Measurements from ENCODE around the gene LONRF2.

LONRF2 gene

DNA sequence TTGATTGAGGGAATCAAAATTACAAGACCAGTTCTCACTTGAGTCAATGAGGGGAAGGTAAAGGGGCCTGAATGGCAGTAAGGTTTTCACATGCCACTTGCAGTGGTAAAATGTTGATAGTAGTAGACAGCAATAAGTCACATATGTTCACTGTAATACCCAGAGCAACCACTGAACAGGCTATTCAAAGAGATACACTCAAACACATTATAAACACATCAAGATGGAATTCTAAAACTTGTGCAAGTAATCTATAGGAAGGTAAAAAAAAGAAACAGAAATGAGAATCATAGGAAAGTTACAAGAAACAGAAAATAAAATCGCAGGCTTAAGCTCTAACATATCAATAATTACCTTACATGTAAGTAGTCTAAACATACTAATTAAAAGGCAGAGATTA lies 93.3 kb downstream of the LONRF2 start:
- Histone ChIP-seq H3K27me3 (ENCODE audit: control insufficient read depth in 5 of 5, insufficient read depth in 4 of 5, low read length in 5 of 5) (no peaks in the 10 kb centered on the region), H3K4me1 (ENCODE audit: control insufficient read depth in 5 of 5, insufficient read depth in 5 of 5, low read length in 5 of 5) (no peaks in the 10 kb centered on the region), H3K4me3 (ENCODE audit: low read depth in 1 of 5, low read length in 5 of 5) (no peak overlapping the region), H3K9me3 (ENCODE audit: control insufficient read depth in 5 of 5, low read length in 5 of 5) (no peaks in the 10 kb centered on the region), H3K27ac (ENCODE audit: low read depth, low read length) (no peak overlapping the region), H3K36me3 (ENCODE audit: control insufficient read depth in 5 of 5, insufficient read depth in 5 of 5, low read length in 5 of 5) (no peaks in the 10 kb centered on the region), H3K9ac (ENCODE audit: low read length in 5 of 5) (no peak overlapping the region)

GRCh38 chr2:100228415-100228814 lies 93.9 kb downstream of the LONRF2 start:
- Histone ChIP-seq H3K27me3 (ENCODE audit: control insufficient read depth in 5 of 5, insufficient read depth in 4 of 5, low read length in 5 of 5) (no peaks in the 10 kb centered on the region), H3K9ac (ENCODE audit: low read length in 5 of 5) (no peak overlapping the region), H3K4me3 (ENCODE audit: low read depth in 1 of 5, low read length in 5 of 5) (no peak overlapping the region), H3K4me1 (ENCODE audit: control insufficient read depth in 5 of 5, insufficient read depth in 5 of 5, low read length in 5 of 5) (no peaks in the 10 kb centered on the region), H3K9me3 (ENCODE audit: control insufficient read depth in 5 of 5, low read length in 5 of 5) (no peaks in the 10 kb centered on the region), H3K36me3 (ENCODE audit: control insufficient read depth in 5 of 5, insufficient read depth in 5 of 5, low read length in 5 of 5) (no peaks in the 10 kb centered on the region), H3K27ac (ENCODE audit: low read depth, low read length) (no peak overlapping the region)

DNA sequence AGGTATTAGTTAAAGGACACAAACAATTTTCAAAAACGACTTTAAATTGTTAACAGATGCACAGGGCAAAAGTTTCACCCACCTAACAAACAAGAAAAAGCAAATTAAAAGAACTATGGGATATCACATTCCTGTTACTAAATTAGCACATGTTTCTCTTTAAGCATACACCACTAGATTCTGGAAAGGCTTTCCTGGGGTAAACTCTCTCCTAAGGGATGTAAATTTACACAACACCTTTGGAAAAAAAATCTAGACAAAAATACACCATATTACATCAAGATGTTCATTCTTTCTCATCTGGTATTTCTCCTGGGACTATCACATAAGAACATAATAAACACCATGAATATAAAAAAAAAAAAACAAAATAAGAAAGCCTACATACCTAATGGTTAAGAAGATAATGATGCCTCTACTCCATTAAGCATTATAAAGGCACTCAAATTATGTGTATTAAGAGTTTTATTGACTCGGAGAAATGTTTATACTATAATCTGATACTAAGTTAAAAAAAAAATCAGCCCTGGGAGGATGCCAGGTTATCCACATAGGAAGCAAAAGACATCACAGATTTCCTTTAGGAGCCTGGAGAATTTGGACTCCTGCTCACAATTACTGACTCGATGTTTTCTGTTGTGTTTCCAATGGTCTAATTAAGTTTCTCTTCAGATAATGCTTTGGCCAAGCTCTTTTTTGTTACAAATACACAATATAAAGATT lies 97.2 kb downstream of the LONRF2 start:
- H3K4me1 ChIP-seq (ENCODE audit: control insufficient read depth in 5 of 5, insufficient read depth in 5 of 5, low read length in 5 of 5) = no peaks in the 10 kb centered on the region
- H3K4me3 ChIP-seq (ENCODE audit: low read depth in 1 of 5, low read length in 5 of 5) = no peak overlapping the region
- no peaks in the 10 kb centered on the region for H3K9me3 ChIP-seq (ENCODE audit: control insufficient read depth in 5 of 5, low read length in 5 of 5)
- no peaks in the 10 kb centered on the region for H3K27me3 ChIP-seq (ENCODE audit: control insufficient read depth in 5 of 5, insufficient read depth in 4 of 5, low read length in 5 of 5)
- no peak overlapping the region for H3K9ac ChIP-seq (ENCODE audit: low read length in 5 of 5)
- H3K36me3 ChIP-seq (ENCODE audit: control insufficient read depth in 5 of 5, insufficient read depth in 5 of 5, low read length in 5 of 5) = no peaks in the 10 kb centered on the region
- no peak overlapping the region for H3K27ac ChIP-seq (ENCODE audit: low read depth, low read length)

DNA sequence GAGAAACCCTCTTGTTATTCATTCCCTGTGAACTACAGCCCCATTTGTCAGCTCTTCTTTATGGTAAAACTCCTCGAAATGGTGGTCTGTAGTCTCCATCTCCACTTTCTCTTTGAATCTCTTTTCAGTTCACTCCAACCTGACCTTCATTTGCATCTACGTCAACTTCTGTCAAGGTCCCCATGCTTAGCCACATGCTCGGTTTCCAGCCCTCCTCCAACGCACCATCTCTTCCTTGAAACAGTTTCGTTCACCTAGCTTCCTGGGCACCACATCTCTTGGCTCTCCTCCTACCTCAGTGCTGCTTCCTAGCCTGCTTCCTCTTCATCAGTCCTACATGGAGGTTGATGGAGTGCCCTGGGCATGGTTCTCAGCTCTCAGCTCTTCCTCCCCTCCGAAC lies 98.8 kb downstream of the LONRF2 start:
- Histone ChIP-seq H3K9me3 (ENCODE audit: control insufficient read depth in 5 of 5, low read length in 5 of 5) (no peaks in the 10 kb centered on the region), H3K4me3 (ENCODE audit: low read depth in 1 of 5, low read length in 5 of 5) (no peak overlapping the region), H3K27ac (ENCODE audit: low read depth, low read length) (no peak overlapping the region), H3K27me3 (ENCODE audit: control insufficient read depth in 5 of 5, insufficient read depth in 4 of 5, low read length in 5 of 5) (no peaks in the 10 kb centered on the region), H3K36me3 (ENCODE audit: control insufficient read depth in 5 of 5, insufficient read depth in 5 of 5, low read length in 5 of 5) (no peaks in the 10 kb centered on the region), H3K4me1 (ENCODE audit: control insufficient read depth in 5 of 5, insufficient read depth in 5 of 5, low read length in 5 of 5) (no peaks in the 10 kb centered on the region), H3K9ac (ENCODE audit: low read length in 5 of 5) (no peak overlapping the region)

All from subcutaneous abdominal adipose tissue (tissue), 5 donors.